Bronchial epithelial cell (primary cell): ENCODE data around the gene ATP1B1. TPM values are rescaled to one million over a fixed set of nuclear protein-coding genes. Genes with fewer than 3 reads are reported as not detected.

ENCODE experiments used
- DNase-seq: peaks from one replicate; pipeline ENCODE4 v3.0.0-alpha.2; 2010; ENCODE audit warnings: low read depth
- FAIRE-seq: peaks from 2 replicates; lab custom pipeline; 2011; peaks lifted over from hg19 to GRCh38; lab: Jason Lieb, UNC
- H3K27me3 ChIP-seq: 2 replicates; pipeline ENCODE4 v1.5.1; 2011; ENCODE audit warnings: low read length; ENCODE audit not compliant: control insufficient read depth, insufficient read depth
- H3K36me3 ChIP-seq: 2 replicates; pipeline ENCODE4 v1.5.1; 2011; ENCODE audit warnings: low read length; ENCODE audit not compliant: control insufficient read depth, insufficient read depth
- H3K4me3 ChIP-seq: 2 replicates; pipeline ENCODE4 v1.5.1; 2011; ENCODE audit warnings: mild to moderate bottlenecking, low read depth, low read length, control low read depth
- total RNA-seq: library from RNA; depleted of rRNA; stranded (reverse); fragments of >200 nt; gene quantifications from 2 replicates; pipeline ENCODE4 v1.2.1, GENCODE V29; 2014
- TF ChIP-seq, protein P1 (sequence below): IDR thresholded peaks from 2 replicates; pipeline ENCODE4 v1.5.1; 2011; ENCODE audit warnings: mild to moderate bottlenecking, moderate library complexity, low read length, control low read depth, inconsistent platforms; ENCODE audit not compliant: insufficient read depth, severe bottlenecking

ATP1B1 gene
- total RNA-seq, 1 donor from 2014 or later: 49.0 TPM

DNA sequence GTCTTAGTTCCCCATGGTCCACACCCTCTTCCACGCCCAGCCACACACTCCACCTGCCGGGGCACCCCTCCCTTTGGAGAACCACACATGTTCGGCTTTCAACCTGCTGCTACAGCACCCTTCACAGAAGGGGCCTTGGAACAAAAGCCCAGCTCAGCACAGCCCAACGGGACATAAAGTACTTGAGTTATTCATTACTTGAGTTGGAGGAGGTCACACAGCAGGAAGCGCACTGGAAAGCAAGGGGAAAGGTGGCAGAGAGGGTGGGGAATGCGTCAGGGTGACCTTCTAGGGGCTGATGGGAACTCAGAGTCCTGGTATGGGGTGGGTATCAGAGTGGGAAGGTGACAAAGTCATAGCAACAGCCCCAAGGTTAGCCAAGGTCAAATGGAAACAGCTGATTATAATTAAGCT is 3.0 kb upstream of the ATP1B1 start:
- H3K36me3 ChIP-seq: no peaks in the 10 kb centered on the region
- DNase-seq (no peak), FAIRE-seq (no peak)
- H3K27me3 ChIP-seq: no peaks in the 10 kb centered on the region
- TF ChIP-seq, protein P1, sequence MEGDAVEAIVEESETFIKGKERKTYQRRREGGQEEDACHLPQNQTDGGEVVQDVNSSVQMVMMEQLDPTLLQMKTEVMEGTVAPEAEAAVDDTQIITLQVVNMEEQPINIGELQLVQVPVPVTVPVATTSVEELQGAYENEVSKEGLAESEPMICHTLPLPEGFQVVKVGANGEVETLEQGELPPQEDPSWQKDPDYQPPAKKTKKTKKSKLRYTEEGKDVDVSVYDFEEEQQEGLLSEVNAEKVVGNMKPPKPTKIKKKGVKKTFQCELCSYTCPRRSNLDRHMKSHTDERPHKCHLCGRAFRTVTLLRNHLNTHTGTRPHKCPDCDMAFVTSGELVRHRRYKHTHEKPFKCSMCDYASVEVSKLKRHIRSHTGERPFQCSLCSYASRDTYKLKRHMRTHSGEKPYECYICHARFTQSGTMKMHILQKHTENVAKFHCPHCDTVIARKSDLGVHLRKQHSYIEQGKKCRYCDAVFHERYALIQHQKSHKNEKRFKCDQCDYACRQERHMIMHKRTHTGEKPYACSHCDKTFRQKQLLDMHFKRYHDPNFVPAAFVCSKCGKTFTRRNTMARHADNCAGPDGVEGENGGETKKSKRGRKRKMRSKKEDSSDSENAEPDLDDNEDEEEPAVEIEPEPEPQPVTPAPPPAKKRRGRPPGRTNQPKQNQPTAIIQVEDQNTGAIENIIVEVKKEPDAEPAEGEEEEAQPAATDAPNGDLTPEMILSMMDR: no peak
- H3K4me3 ChIP-seq: no peak overlapping the region

- DNase-seq (no peak), FAIRE-seq (no peak)
- H3K36me3 ChIP-seq: no peaks in the 10 kb centered on the region
- no peaks in the 10 kb centered on the region for H3K27me3 ChIP-seq
- H3K4me3 ChIP-seq: no peak overlapping the region
- TF ChIP-seq, protein P1: no peak
Observed at GRCh38 chr1:169105087-169105433, 1.4 kb upstream of the ATP1B1 start.

DNA sequence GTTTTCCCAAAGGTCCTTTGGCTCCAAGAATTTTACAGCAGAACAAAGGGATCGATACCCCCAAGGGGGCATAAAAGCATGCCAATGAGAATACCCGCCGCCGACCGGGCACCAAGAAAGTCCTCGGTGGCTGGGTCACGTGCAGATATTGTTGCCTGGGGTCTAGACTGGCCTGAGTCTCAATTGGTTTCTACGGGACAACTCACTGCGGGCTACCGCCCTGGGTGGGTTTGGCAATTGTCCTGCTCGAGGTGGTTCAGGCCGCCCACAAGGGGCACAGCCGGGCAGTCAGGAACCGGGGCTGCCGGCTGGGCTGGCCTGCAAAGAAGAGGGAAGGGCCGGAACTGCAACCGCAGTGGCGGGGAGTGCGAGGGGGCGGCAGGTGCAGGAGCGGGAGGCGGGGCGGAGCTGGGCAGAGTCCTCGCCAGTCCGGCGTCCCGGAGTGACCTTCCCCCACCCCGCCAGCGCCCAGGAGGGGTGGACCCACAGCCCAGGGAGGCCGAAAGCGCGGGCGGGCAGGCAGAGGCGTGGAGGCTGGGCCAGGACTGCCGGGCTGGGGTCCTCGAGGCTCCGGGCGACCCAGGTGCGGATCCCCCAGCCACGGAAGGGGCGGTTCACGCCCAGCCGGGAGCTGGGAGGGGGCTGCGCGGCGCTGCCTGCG is 926 bp upstream of the ATP1B1 start:
- no peak for DNase-seq
- H3K27me3 ChIP-seq: no peaks in the 10 kb centered on the region
- no peak for FAIRE-seq
- H3K36me3 ChIP-seq: no peaks in the 10 kb centered on the region
- peak overlapping the region; percentile 73 for H3K4me3 ChIP-seq
- TF ChIP-seq, protein P1: peak; percentile 9

DNA sequence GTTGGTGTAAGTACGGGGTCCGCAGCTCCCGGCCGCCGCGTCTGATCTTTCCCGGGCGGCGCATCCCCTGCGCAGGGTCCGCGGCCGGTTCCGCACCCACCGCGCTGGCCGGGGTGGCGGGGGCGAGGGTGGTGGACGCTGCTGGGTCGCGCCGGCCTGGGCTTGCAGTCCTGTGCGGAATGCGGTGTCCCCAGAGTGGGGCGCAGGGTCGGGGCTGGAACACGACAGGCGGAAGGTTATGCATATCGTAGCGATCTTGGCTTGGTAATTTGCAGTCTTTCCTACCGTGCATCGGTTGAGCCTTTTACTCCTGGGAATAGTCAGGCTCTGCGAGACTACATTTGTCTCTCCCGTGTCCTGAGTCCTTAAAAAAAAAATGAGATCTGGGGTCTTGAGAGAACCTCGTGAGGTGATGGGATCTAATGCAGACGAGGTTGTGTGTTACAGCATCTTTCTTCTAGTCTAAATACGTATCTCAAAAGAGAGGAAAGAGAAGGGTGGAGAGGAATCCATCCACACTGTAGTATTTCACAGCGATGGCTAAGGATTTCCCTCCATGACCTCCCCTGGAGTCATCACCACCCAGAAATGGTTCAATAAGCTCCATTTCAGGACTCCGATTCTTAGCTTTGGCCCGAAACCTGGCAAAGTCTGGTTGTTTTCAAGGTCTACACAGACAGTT is 572 bp downstream of the ATP1B1 start:
- peaks cover 3% of the 10 kb centered on the region for H3K36me3 ChIP-seq
- H3K27me3 ChIP-seq: no peaks in the 10 kb centered on the region
- no peak for DNase-seq
- FAIRE-seq: no peak
- TF ChIP-seq, protein P1: no peak
- peak overlapping the region; percentile 73 for H3K4me3 ChIP-seq

DNA sequence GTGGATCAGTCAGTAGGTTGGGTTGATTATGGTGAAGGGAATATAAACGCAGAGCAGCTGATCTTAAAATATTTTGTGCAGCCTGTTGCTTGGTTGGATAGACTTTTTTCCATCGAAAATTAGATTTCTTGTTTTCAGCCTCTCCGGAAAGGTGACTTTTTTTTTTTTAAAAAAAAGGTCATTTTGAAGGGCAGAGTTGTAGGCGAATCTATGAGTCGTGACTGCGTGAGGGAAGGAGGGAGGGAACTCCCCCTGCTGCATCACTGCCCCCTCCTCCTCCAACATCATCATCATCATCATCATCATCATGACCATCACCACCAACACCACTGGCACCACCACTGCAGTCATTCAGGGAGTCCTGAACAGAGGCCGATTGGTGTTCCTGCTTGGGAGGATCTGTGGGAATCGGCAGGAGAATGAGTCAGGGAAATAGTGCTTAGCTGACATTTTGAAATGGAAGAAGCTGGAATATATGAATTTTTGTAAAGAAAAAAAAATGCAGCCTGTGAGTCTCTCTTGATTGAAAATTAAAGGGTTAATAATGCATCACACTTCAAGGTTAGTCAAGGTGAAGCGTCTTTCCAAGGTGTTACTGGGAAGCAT is 1.2 kb downstream of the ATP1B1 start:
- FAIRE-seq: no peak
- DNase-seq: peak; percentile 65
- H3K27me3 ChIP-seq: no peaks in the 10 kb centered on the region
- peak overlapping the region; percentile 73 for H3K4me3 ChIP-seq
- peaks cover 5% of the 10 kb centered on the region for H3K36me3 ChIP-seq
- TF ChIP-seq, protein P1: no peak
